Ovary (tissue), 3 donors: ENCODE results near the gene SESTD1.

Experiments used
- EP300 ChIP-seq: sonication (generic); formaldehyde crosslinking; IDR thresholded peaks from one replicate; pipeline ENCODE4 v1.6.1; 2017; ENCODE audit warnings: antibody characterized with exemption
- POLR2A ChIP-seq: fragments of 450-650 bp; IDR thresholded peaks from one replicate; pipeline ENCODE4 v1.6.1; 2017; ENCODE audit warnings: antibody characterized with exemption, mild to moderate bottlenecking, moderate library complexity
- TF ChIP-seq, protein P1 (sequence below), 3 donors: fragments of 450-650 bp in 2 of 3; fragments of 200-600 bp in 1 of 3; IDR thresholded peaks; one replicate each; pipeline versions ENCODE4 v1.5.1 to v1.8.0; 2016 to 2022; ENCODE audit warnings: antibody characterized with exemption in 3 of 3, mild to moderate bottlenecking in 1 of 3
- donor health status: DM: no; HTN: no; CAD: no.

DNA sequence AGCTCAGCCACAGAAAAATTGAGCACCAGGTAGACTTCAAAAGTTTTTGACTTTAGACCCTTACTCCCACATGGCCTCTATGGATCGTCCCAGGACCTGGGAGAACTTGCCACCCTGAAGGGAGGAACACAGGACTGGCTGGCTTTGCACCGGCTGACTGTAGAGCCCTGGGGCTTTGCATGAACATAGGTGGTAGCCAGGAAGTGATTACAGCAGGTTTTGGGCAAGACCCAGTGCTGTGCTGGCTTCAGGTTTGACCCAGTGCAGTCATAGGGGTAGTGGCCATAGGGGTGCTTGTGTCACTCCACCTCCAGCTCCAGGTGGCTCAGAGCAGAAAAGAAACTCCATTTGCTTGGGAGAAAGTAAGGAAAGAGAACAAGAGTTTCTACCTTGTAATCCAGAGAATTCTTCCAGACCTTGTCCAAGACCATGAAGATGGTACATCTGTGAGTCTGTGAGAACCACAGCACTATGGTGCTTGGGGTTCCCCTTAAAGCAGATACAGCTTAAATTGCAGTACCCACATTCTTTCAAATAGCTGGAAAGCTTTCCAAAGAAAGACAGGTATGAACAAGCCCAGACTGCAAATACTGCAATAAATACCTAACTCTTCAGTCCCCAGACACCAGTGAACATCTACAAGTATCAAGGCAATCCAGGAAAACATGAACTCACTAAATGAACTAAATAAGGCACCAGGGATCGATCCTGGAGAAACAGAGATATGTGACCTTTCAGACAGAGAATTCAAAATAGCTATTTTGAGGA is 13.0 kb upstream of the SESTD1 start:
- TF ChIP-seq, protein P1, sequence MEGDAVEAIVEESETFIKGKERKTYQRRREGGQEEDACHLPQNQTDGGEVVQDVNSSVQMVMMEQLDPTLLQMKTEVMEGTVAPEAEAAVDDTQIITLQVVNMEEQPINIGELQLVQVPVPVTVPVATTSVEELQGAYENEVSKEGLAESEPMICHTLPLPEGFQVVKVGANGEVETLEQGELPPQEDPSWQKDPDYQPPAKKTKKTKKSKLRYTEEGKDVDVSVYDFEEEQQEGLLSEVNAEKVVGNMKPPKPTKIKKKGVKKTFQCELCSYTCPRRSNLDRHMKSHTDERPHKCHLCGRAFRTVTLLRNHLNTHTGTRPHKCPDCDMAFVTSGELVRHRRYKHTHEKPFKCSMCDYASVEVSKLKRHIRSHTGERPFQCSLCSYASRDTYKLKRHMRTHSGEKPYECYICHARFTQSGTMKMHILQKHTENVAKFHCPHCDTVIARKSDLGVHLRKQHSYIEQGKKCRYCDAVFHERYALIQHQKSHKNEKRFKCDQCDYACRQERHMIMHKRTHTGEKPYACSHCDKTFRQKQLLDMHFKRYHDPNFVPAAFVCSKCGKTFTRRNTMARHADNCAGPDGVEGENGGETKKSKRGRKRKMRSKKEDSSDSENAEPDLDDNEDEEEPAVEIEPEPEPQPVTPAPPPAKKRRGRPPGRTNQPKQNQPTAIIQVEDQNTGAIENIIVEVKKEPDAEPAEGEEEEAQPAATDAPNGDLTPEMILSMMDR (IDR thresholded peaks at IDR 0.05), result no peak
- no peak for TF ChIP-seq POLR2A
- no peak for TF ChIP-seq EP300
